Small intestine (tissue), 7 donors: ENCODE data around the gene HAUS3. TPM values are rescaled to one million over a fixed set of nuclear protein-coding genes. Genes with fewer than 3 reads are reported as not detected.

Experiments
- DNase-seq, 2 donors: peaks; one replicate each; pipeline versions ENCODE4 v3.0.0 to v3.0.0-alpha.2; 2013
- FAIRE-seq: peaks from 2 replicates; lab custom pipeline; 2012; peaks lifted over from hg19 to GRCh38; lab: Jason Lieb, UNC
- H3K27ac ChIP-seq, 3 donors: one replicate each; pipeline ENCODE4 v1.5.1; 2013; ENCODE audit warnings: low read length in 2 of 3, mild to moderate bottlenecking in 2 of 3, control low read depth in 1 of 3, inconsistent platforms in 1 of 3, low read depth in 1 of 3, moderate library complexity in 1 of 3
- H3K27me3 ChIP-seq, 3 donors: one replicate each; pipeline ENCODE4 v1.6.1; 2013; ENCODE audit warnings: low read length in 3 of 3, inconsistent platforms in 1 of 3; ENCODE audit not compliant: control insufficient read depth in 3 of 3, insufficient read depth in 3 of 3
- H3K36me3 ChIP-seq, 3 donors: one replicate each; pipeline ENCODE4 v1.6.1; 2013; ENCODE audit warnings: low read length in 3 of 3, inconsistent platforms in 1 of 3, low read depth in 1 of 3, mild to moderate bottlenecking in 1 of 3, moderate library complexity in 1 of 3; ENCODE audit not compliant: control insufficient read depth in 3 of 3, insufficient read depth in 2 of 3
- H3K4me1 ChIP-seq, 3 donors: one replicate each; pipeline ENCODE4 v1.6.1; 2013; ENCODE audit warnings: low read length in 2 of 3, inconsistent platforms in 1 of 3, low read depth in 1 of 3, mild to moderate bottlenecking in 1 of 3, moderate library complexity in 1 of 3; ENCODE audit not compliant: control insufficient read depth in 3 of 3, insufficient read depth in 2 of 3
- H3K4me3 ChIP-seq, 3 donors: one replicate each; pipeline ENCODE4 v1.5.1; 2013; ENCODE audit warnings: low read length in 3 of 3, control low read depth in 1 of 3, inconsistent platforms in 1 of 3, low read depth in 1 of 3, mild to moderate bottlenecking in 1 of 3, moderate library complexity in 1 of 3
- H3K9me3 ChIP-seq, 2 donors: one replicate each; pipeline ENCODE4 v1.6.1; 2013; ENCODE audit warnings: low read depth in 1 of 2, low read length in 1 of 2; ENCODE audit not compliant: control insufficient read depth in 2 of 2, insufficient read depth in 1 of 2
- WGBS, 3 donors: extraction: QIAGEN DNeasy Blood & Tissue Kit; methylation state at CpG; one replicate each; pipeline ENCODE4 v1.1.7; 2013; 5-methylcytosine and 5-hydroxymethylcytosine counted together
- polyA plus RNA-seq, 4 donors: library from polyadenylated mRNA; stranded (reverse) in 3 of 4; unstranded in 1 of 4; fragments of 200-250 nt in 3 of 4; fragments of 120-200 nt in 1 of 4; gene quantifications; one replicate each; pipeline versions ENCODE4 v1.2.1 to v1.2.3, GENCODE V29; 2013
- donor health status: healthy with polysubstance abuse.
- donor health status: control.
- donor health status: control.
- donor health status: Bipolar disorder and iron deficiency.
- donor health status: healthy.

HAUS3 gene
- polyA plus RNA-seq, 4 donors: 4.0 to 16.4 (median 5.1) TPM

- Histone ChIP-seq H3K27me3 (no peaks in the 10 kb centered on the region), H3K36me3 (peaks cover 0 to 59% (median 5%) of the 10 kb centered on the region in 3 donors), H3K9me3 (no peaks in the 10 kb centered on the region), H3K4me1 (peaks cover 0 to 26% (median 0%) of the 10 kb centered on the region in 3 donors), H3K27ac (no peak overlapping the region), H3K4me3 (no peak overlapping the region)
- DNase-seq (no peak), FAIRE-seq (no peak)
- 89 to 93% (median 90%) methylated on average over 19 of the region's 19 CpGs for WGBS, 3 donors
These were observed 4.6 kb upstream of the HAUS3 start for GRCh38 chr4:2246384-2247127.

- WGBS, 3 donors: 84 to 96% (median 89%) methylated on average over 7 of the region's 7 CpGs
- no peak for FAIRE-seq
- Histone ChIP-seq H3K27me3 (no peaks in the 10 kb centered on the region), H3K4me1 (peaks cover 0 to 26% (median 0%) of the 10 kb centered on the region in 3 donors), H3K27ac (no peak overlapping the region), H3K36me3 (peaks cover 0 to 52% (median 0%) of the 10 kb centered on the region in 3 donors), H3K4me3 (no peak overlapping the region), H3K9me3 (no peaks in the 10 kb centered on the region)
- DNase-seq: no peak
These were observed 3.9 kb upstream of the HAUS3 start for GRCh38 chr4:2245787-2246275.

GRCh38 chr4:2245057-2245786 is 3.3 kb upstream of the HAUS3 start:
- Histone ChIP-seq H3K4me3 (no peak overlapping the region), H3K9me3 (no peaks in the 10 kb centered on the region), H3K36me3 (peaks cover 0 to 46% (median 0%) of the 10 kb centered on the region in 3 donors), H3K27ac (peak overlapping the region in 1 of 3 donors; percentile 6), H3K27me3 (no peaks in the 10 kb centered on the region), H3K4me1 (peaks cover 0 to 29% (median 4%) of the 10 kb centered on the region in 3 donors)
- FAIRE-seq: no peak
- DNase-seq: no peak
- WGBS, 3 donors: 65 to 67% (median 67%) methylated on average over 7 of the region's 7 CpGs

- Histone ChIP-seq H3K9me3 (no peaks in the 10 kb centered on the region), H3K36me3 (peaks cover 0 to 32% (median 0%) of the 10 kb centered on the region in 3 donors), H3K27me3 (no peaks in the 10 kb centered on the region), H3K27ac (peak overlapping the region in 1 of 3 donors; percentile 53), H3K4me3 (no peak overlapping the region), H3K4me1 (peaks cover 2 to 30% (median 4%) of the 10 kb centered on the region in 3 donors)
- 31 to 48% (median 43%) methylated on average over 5 of the region's 5 CpGs for WGBS, 3 donors
- DNase-seq (no peak), FAIRE-seq (no peak)
These were observed 1.9 kb upstream of the HAUS3 start for GRCh38 chr4:2243681-2244380.

- Histone ChIP-seq H3K36me3 (peaks cover 0 to 7% (median 0%) of the 10 kb centered on the region in 3 donors), H3K27me3 (no peaks in the 10 kb centered on the region), H3K4me3 (peak overlapping the region; percentile 90 to 95 (median 94)), H3K9me3 (no peaks in the 10 kb centered on the region), H3K4me1 (peaks cover 2 to 32% (median 4%) of the 10 kb centered on the region in 3 donors), H3K27ac (peak overlapping the region in 2 of 3 donors; percentile 79 to 86)
- WGBS, 3 donors: 0 to 3% (median 2%) methylated on average over 7 of the region's 7 CpGs
- FAIRE-seq (no peak), DNase-seq (peak in 1 of 2 donors; percentile 29)
These were observed 918 bp downstream of the HAUS3 start for GRCh38 chr4:2241003-2241402.

- H3K27ac ChIP-seq: no peak overlapping the region
- H3K4me3 ChIP-seq: no peak overlapping the region
- FAIRE-seq: no peak
- WGBS, 3 donors: 59 to 64% (median 60%) methylated on average over 3 of the region's 3 CpGs
- H3K27me3 ChIP-seq: no peaks in the 10 kb centered on the region
- H3K36me3 ChIP-seq: peaks cover 0 to 6% (median 2%) of the 10 kb centered on the region in 3 donors
- H3K4me1 ChIP-seq: peaks cover 2 to 8% (median 4%) of the 10 kb centered on the region in 3 donors
- no peak for DNase-seq
- H3K9me3 ChIP-seq: no peaks in the 10 kb centered on the region
These were observed 4.8 kb downstream of the HAUS3 start for GRCh38 chr4:2236944-2237666.

- FAIRE-seq (no peak), DNase-seq (no peak)
- Histone ChIP-seq H3K27ac (no peak overlapping the region), H3K27me3 (no peaks in the 10 kb centered on the region), H3K36me3 (peaks cover 0 to 16% (median 2%) of the 10 kb centered on the region in 3 donors), H3K4me1 (no peaks in the 10 kb centered on the region), H3K9me3 (no peaks in the 10 kb centered on the region), H3K4me3 (no peak overlapping the region)
- 97 to 98% (median 97%) methylated on average over 6 of the region's 6 CpGs for WGBS, 3 donors
These were observed 10.8 kb downstream of the HAUS3 start for GRCh38 chr4:2231082-2231481.
